HG03520 (cell line): ENCODE results near the gene PIGT.
"Not testable (repeated sequence)": the region's sequence is repeated elsewhere in the genome, so short reads cannot be mapped to it uniquely, and the experiment has no call there.

Experiments used
- ATAC-seq: cut with Tn5 transposase; IDR thresholded peaks from one replicate; pipeline ENCODE4 v1.9.1; 2021; ENCODE audit warnings: mild to moderate bottlenecking, moderate library complexity; ENCODE audit not compliant: unreplicated experiment

Gene PIGT

GRCh38 chr20:45462711-45463509 lies 47.0 kb downstream of the PIGT start:
- no peak for ATAC-seq

DNA sequence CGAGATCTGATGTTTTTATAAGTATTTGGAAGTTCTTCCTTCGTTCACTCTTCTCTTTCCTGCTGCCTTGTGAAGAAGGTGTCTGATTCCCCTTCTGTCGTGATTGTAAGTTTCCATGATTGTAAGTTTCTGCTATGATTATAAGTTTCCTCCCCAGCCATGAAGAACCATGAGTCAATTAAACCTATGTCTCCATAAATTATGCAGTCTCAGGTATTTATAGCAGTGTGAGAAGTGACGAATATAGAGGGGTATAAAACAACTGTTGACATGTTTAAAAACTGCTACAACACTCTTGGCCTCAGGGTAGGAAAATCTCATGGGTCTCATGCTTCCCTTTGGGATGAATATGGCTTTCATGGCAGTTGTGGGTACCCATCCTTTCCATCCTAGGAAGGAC lies 47.8 kb downstream of the PIGT start:
- no peak for ATAC-seq

- no peak for ATAC-seq
These were observed 49.7 kb downstream of the PIGT start for GRCh38 chr20:45465491-45466266.

DNA sequence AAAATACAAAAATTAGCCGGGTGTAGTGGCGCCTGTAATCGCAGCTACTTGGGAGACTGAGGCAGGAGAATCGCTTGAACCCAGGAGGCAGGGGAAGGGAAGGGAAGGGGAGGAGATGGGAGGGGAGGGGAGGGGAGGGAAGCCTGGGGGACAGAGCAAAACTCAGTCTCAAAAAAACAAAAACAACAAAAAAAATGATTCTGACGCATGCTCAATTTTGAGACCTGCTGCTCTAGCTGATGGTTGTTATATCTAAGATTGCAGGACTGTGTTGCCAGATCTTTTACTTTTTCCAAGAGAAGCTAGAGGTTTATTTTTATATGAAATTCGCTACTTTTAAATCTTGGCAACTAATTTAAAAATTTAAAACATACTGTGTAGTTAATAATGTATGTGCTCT lies 51.2 kb downstream of the PIGT start:
- no peak for ATAC-seq

DNA sequence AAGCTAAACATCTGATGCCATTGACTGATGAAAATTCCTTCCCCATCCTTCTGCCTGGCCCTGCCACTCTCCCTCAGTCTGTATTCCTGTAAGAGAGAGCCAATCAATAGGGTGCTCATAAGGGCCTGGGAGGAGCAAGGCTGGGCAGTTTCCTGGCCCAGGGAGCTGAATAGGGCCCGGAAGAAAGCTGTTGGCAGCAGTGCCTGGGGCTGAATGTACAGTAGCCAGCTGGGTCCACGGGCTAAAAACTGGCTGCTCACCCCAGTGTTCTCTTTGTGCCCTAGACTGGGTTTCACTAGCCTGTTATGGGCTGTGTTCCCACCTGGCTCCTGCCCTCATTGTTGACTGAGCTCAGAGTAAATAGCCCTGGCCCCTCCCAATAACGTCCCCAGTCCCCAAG lies 51.9 kb downstream of the PIGT start:
- ATAC-seq: no peak

DNA sequence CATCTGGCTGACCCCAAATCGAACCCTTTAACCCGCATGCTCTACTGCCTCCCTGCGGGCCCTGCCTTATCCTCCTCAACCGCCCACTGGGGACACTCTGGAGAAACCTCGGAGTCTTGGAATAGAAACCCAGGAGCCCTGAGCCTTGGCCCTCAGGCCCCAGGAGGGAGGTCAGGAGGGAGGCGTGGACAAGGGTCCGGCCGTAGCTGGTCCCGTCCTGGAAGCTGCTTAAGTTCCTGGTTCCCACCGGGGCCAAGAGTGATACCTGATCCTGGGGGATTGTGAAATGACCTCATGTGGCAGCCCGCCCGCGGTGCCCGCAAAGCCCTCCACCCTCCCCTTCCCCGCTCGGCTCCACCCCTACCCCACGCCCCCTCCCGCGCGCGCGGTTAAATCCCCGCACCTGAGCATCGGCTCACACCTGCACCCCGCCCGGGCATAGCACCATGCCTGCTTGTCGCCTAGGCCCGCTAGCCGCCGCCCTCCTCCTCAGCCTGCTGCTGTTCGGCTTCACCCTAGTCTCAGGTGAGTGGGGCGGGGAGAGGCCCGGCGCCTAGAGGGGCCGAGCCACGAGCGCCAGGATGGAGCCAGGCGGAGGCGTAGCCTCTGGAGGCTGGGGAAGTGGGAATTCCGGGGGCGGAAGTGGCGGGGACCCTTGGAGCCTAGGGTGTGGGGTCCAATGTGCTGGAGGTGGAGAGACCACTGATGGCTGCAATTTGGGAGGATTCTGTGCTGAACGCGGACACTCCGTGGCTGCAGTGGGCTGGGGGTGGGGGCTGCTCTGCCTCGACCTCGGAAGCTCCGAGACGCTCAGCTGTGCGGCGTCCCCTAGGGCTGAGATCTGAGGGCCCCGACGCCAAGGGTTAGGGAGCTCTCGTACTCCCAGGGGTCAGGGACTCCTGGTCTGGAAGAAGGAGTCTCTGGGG lies 53.7 kb downstream of the PIGT start, which contains the start of gene WFDC2:
WFDC2 (plus strand) TSS at position 418 of the 926 bp plus-strand sequence; CDS start at position 447, 29 bp downstream.
- ATAC-seq: no peak

DNA sequence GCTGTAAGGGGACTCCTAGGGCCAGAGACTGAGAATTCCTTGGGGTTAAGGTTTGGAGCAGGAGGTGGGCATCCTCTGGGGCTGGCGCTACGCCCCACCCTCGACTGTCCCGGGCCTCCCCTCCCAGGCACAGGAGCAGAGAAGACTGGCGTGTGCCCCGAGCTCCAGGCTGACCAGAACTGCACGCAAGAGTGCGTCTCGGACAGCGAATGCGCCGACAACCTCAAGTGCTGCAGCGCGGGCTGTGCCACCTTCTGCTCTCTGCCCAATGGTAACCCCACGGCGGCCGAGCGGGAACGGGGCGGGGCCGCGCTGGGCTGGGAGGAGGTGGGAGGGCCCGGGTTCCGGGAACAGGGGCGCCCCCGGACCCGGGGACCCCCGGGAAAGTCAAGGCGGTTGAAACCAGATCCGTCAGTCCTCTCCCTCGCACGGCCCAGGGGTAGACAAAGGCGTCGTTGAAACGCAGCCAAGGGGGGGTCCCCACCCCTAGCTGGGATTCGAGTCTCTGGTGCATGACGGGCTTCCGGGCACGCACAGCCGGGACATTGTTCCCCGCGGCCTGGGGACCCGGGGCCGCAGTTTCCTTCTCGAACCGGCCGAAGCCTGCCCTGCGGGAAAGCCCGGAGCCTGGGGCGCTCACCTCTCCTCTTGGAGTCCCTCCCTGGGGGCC lies 54.5 kb downstream of the PIGT start:
- no peak for ATAC-seq

GRCh38 chr20:45470937-45471336 lies 55.0 kb downstream of the PIGT start:
- ATAC-seq: no peak

DNA sequence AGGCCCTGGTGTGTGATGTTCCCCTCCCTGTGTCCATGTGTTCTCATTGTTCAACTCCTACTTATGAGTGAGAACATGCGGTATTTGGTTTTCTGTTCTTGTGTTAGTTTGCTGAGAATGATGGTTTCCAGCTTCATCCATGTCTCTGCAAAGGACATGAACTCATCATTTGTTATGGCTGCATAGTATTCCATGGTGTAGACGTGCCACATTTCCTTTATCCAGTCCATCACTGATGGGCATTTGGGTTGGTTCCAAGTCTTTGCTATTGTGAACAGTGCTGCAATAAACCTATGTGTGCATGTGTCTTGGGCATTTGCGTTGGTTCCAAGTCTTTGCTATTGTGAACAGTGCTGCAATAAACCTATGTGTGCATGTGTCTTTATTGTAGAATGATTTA lies 56.3 kb downstream of the PIGT start:
- not testable (repeated sequence) for ATAC-seq
